ENCODE data around the gene CCDC152. TPM values are rescaled to one million over a fixed set of nuclear protein-coding genes. Genes with fewer than 3 reads are reported as not detected.
A peak's percentile ranks its signal among the peaks of the same experiment; 100 is the strongest.

The CCDC152 gene
- total RNA-seq, 6 donors from 2014 or later, result 0.11 to 8.4 (median 0.58) TPM

DNA sequence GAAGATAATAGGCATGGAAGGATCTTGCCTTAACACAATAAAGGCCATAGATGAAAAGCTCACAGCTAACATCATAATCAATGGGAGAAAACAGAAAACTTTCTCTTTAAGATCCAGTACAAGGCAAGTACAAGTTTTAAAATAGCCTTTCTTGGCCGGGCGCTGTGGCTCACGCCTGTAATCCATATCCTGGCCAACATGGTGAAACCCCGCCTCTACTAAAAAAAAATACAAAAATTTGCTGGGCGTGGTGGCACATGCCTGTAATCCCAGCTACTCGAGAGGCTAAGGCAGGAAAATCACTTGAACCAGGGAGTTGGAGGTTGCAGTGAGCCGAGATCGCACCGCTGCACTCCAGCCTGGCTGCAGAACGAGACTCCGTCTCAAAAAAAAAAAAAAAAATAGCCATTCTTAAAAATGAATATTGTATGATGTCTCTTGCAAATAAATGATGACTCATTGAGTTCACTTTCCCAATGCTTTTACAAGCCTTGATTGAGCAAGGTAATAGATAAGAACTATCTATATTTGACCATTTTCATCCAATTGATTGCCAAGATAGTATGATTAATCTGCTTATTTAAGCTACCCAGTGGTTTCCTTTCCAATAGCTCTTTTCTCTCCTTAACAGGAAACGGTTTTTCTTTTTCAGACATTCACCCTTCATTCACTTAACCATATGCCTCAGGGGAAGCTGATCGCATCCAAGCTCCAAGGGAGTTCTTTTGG lies 15.8 kb downstream of the CCDC152 start:
- H3K4me1 ChIP-seq, result peaks cover 0 to under 1% (median 0%) of the 10 kb centered on the region in 4 donors
- H3K9me3 ChIP-seq, result no peaks in the 10 kb centered on the region
- no peaks in the 10 kb centered on the region for H3K27me3 ChIP-seq
- H3K36me3 ChIP-seq, result no peaks in the 10 kb centered on the region
- TF ChIP-seq POLR2AphosphoS5 (IDR thresholded peaks at IDR 0.05) (no peak), POLR2A (IDR thresholded peaks at IDR 0.05) (no peak), EP300 (IDR thresholded peaks at IDR 0.05) (no peak)
- TF ChIP-seq, protein P1, sequence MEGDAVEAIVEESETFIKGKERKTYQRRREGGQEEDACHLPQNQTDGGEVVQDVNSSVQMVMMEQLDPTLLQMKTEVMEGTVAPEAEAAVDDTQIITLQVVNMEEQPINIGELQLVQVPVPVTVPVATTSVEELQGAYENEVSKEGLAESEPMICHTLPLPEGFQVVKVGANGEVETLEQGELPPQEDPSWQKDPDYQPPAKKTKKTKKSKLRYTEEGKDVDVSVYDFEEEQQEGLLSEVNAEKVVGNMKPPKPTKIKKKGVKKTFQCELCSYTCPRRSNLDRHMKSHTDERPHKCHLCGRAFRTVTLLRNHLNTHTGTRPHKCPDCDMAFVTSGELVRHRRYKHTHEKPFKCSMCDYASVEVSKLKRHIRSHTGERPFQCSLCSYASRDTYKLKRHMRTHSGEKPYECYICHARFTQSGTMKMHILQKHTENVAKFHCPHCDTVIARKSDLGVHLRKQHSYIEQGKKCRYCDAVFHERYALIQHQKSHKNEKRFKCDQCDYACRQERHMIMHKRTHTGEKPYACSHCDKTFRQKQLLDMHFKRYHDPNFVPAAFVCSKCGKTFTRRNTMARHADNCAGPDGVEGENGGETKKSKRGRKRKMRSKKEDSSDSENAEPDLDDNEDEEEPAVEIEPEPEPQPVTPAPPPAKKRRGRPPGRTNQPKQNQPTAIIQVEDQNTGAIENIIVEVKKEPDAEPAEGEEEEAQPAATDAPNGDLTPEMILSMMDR (IDR thresholded peaks at IDR 0.05), result no peak
- DNase-seq (no peak), ATAC-seq (ENCODE audit: low FRiP score in 2 of 2) (peak in 1 of 2 donors; percentile 53)
- 68 to 75% methylated on average over 13 of the region's 13 CpGs for WGBS, 2 donors
- no peak overlapping the region for H3K27ac ChIP-seq
- H3K4me3 ChIP-seq, result no peak overlapping the region

DNA sequence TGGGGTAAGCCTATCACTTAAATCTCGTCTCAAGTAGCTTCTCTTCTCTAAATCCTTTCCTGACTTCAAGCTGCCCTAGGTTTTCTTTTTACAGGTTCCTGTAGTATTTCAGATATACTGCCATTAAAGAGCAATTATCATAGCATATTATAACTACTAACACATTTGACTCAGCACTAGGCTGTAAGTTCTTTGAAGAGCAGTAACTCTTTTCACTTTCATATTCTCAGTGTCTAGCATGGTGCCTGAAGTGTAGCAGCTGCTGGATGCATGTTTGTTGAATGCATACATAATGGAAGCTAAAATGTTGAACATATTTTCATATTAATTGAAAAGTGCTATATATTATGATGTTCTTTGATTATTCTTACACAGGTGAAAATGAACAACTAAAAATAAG lies 22.5 kb downstream of the CCDC152 start:
- H3K9me3 ChIP-seq, result no peaks in the 10 kb centered on the region
- no peak overlapping the region for H3K27ac ChIP-seq
- no peaks in the 10 kb centered on the region for H3K27me3 ChIP-seq
- DNase-seq (no peak), ATAC-seq (ENCODE audit: low FRiP score in 2 of 2) (no peak)
- WGBS, 2 donors, result 74 to 83% methylated on average over 1 of the region's 1 CpG
- TF ChIP-seq POLR2A (IDR thresholded peaks at IDR 0.05) (no peak), POLR2AphosphoS5 (IDR thresholded peaks at IDR 0.05) (no peak), EP300 (IDR thresholded peaks at IDR 0.05) (no peak)
- TF ChIP-seq, protein P1 (IDR thresholded peaks at IDR 0.05), result no peak
- no peak overlapping the region for H3K4me3 ChIP-seq
- no peaks in the 10 kb centered on the region for H3K36me3 ChIP-seq
- peaks cover 0 to 2% (median 0%) of the 10 kb centered on the region in 4 donors for H3K4me1 ChIP-seq

DNA sequence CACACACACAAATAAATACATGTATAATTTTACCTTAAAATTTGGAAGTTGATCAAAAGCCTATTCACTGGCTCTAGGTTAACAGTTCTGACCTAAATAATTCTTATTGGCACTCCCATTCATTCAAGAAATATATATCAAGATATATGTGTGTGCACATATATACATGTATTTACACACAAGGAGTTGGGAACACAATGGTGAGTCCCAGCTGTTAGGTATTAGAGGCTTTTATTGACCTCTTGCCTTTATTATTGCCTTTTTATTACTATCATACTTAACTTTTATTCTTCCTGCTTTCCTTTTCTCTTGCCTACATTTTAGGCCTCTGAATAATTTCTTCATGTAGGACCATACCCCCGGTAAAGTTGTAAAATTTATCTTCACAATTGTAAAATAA lies 25.0 kb downstream of the CCDC152 start:
- Histone ChIP-seq H3K4me3 (no peak overlapping the region), H3K27ac (no peak overlapping the region), H3K27me3 (no peaks in the 10 kb centered on the region), H3K9me3 (peaks cover 0 to 5% (median under 1%) of the 10 kb centered on the region in 4 donors), H3K36me3 (no peaks in the 10 kb centered on the region), H3K4me1 (peaks cover 0 to 2% (median 0%) of the 10 kb centered on the region in 4 donors)
- ATAC-seq (ENCODE audit: low FRiP score in 2 of 2), result no peak
- no peak for DNase-seq
- 94 to 100% methylated on average over 1 of the region's 1 CpG for WGBS, 2 donors
- no peak for TF ChIP-seq EP300 (IDR thresholded peaks at IDR 0.05)
- no peak for TF ChIP-seq POLR2AphosphoS5 (IDR thresholded peaks at IDR 0.05)
- no peak for TF ChIP-seq POLR2A (IDR thresholded peaks at IDR 0.05)
- TF ChIP-seq, protein P1 (IDR thresholded peaks at IDR 0.05), result no peak

DNA sequence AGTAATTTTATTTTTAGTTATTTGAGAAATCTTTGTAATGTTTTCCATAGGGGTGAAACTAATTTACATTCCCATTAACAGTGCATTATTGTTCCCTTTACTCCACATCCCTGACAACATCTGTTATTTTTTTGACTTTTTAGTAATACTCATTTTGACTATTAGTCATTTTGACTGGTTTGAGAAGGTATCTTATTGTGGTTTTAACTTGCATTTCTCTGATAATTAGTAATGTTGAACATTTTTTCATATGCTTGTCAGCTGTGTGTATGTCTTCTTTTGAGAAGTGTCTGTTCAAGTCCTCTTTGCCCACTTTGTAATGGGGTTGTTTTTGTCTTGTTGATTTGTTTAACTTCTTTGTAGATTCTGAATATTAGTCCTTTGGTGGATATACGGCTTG lies 27.5 kb downstream of the CCDC152 start:
- Histone ChIP-seq H3K27me3 (no peaks in the 10 kb centered on the region), H3K27ac (no peak overlapping the region), H3K36me3 (no peaks in the 10 kb centered on the region), H3K4me1 (no peaks in the 10 kb centered on the region), H3K9me3 (peaks cover 6 to 19% (median 10%) of the 10 kb centered on the region in 4 donors), H3K4me3 (no peak overlapping the region)
- DNase-seq (no peak), ATAC-seq (ENCODE audit: low FRiP score in 2 of 2) (no peak)
- WGBS, 2 donors, result 90 to 100% methylated on average over 1 of the region's 1 CpG
- TF ChIP-seq POLR2A (IDR thresholded peaks at IDR 0.05) (no peak), POLR2AphosphoS5 (IDR thresholded peaks at IDR 0.05) (no peak), EP300 (IDR thresholded peaks at IDR 0.05) (no peak)
- TF ChIP-seq, protein P1 (IDR thresholded peaks at IDR 0.05), result no peak

DNA sequence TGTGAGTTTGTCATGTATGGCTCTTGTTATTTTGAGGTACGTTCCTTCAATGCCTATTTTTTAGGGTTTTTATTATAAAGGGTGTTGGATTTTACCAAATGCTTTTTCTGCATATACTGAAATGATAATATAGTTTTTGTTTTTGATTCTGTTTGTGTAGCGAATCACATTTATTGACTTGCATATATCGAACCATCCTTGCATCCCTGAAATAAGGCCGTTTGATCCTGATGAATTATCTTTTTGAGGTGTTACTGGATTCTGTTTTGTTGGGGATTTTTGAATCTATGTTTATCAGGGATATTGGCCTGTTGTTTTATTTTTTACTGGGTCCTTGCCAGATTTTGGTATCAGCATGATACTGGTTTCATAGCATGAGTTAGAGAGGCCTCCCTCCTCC lies 29.1 kb downstream of the CCDC152 start:
- DNase-seq (no peak), ATAC-seq (ENCODE audit: low FRiP score in 2 of 2) (no peak)

More for the DNA sequence above, 29.1 kb downstream of the CCDC152 start:
- H3K36me3 ChIP-seq, result no peaks in the 10 kb centered on the region
- peaks cover 6 to 19% (median 10%) of the 10 kb centered on the region in 4 donors for H3K9me3 ChIP-seq
- no peaks in the 10 kb centered on the region for H3K4me1 ChIP-seq
- H3K27ac ChIP-seq, result no peak overlapping the region
- no peak overlapping the region for H3K4me3 ChIP-seq
- TF ChIP-seq, protein P1 (IDR thresholded peaks at IDR 0.05), result no peak
- TF ChIP-seq POLR2A (IDR thresholded peaks at IDR 0.05), result no peak
- TF ChIP-seq POLR2AphosphoS5 (IDR thresholded peaks at IDR 0.05), result no peak
- no peak for TF ChIP-seq EP300 (IDR thresholded peaks at IDR 0.05)
- H3K27me3 ChIP-seq, result no peaks in the 10 kb centered on the region
- 91 to 92% methylated on average over 4 of the region's 4 CpGs for WGBS, 2 donors
